DOHH2 (cell line): ENCODE measurements around the gene WAS.
A peak's percentile ranks its signal among the peaks of the same experiment; 100 is the strongest.

Experiments used
- H3F3A ChIP-seq: fragments of 200-600 bp; sonication (generic), shearing (Covaris generic); 2 replicates; pipeline ENCODE4 v1.6.0; 2016; ENCODE audit warnings: antibody characterized with exemption, mild to moderate bottlenecking; ENCODE audit not compliant: control insufficient read depth, insufficient read depth
- H3K27ac ChIP-seq: fragments of 200-600 bp; sonication (generic); 2 replicates; pipeline ENCODE4 v1.5.1; 2014; ENCODE audit warnings: low read depth, mild to moderate bottlenecking, low read length, moderate library complexity
- H3K27me3 ChIP-seq: fragments of 200-600 bp; sonication (generic); 2 replicates; pipeline ENCODE4 v1.6.1; 2014; ENCODE audit warnings: mild to moderate bottlenecking, low read length, mixed read lengths; ENCODE audit not compliant: control insufficient read depth
- H3K36me3 ChIP-seq: fragments of 200-600 bp; sonication (generic); 2 replicates; pipeline ENCODE4 v1.6.1; 2014; ENCODE audit warnings: mild to moderate bottlenecking, low read length, moderate library complexity, mixed read lengths; ENCODE audit not compliant: control insufficient read depth
- H3K4me1 ChIP-seq: fragments of 200-600 bp; sonication (generic); 2 replicates; pipeline ENCODE4 v1.6.1; 2014; ENCODE audit warnings: mild to moderate bottlenecking, low read length, mixed read lengths; ENCODE audit not compliant: control insufficient read depth
- H3K4me2 ChIP-seq: fragments of 200-600 bp; sonication (generic); 2 replicates; pipeline ENCODE4 v1.6.0; 2014; ENCODE audit warnings: mild to moderate bottlenecking, low read length, moderate library complexity
- H3K4me3 ChIP-seq: fragments of 200-600 bp; sonication (generic); 2 replicates; pipeline ENCODE4 v1.5.1; 2014; ENCODE audit warnings: mild to moderate bottlenecking, low read length, mixed read lengths
- H3K79me2 ChIP-seq: fragments of 200-600 bp; sonication (generic); 2 replicates; pipeline ENCODE4 v1.6.1; 2014; ENCODE audit warnings: mild to moderate bottlenecking, low read length, mixed read lengths; ENCODE audit not compliant: control insufficient read depth
- H3K9me2 ChIP-seq: fragments of 200-600 bp; sonication (generic); replicated peaks from 2 replicates; pipeline ENCODE4 v1.6.1; 2014; ENCODE audit warnings: mild to moderate bottlenecking, low read length, mixed read lengths; ENCODE audit not compliant: control insufficient read depth
- H3K9me3 ChIP-seq: fragments of 200-600 bp; sonication (generic); 2 replicates; pipeline ENCODE4 v1.6.1; 2014; ENCODE audit warnings: antibody characterized with exemption, low read length, mixed read lengths; ENCODE audit not compliant: control insufficient read depth, insufficient read depth
- H4K20me1 ChIP-seq: fragments of 200-600 bp; sonication (generic); 2 replicates; pipeline ENCODE4 v1.6.0; 2014; ENCODE audit warnings: low read depth, mild to moderate bottlenecking, antibody characterized with exemption, low read length, moderate library complexity; ENCODE audit not compliant: control insufficient read depth, insufficient read depth
- CTCF ChIP-seq: fragments of 200-600 bp; sonication (generic); IDR thresholded peaks from one replicate; pipeline ENCODE4 v1.5.1; 2014; ENCODE audit warnings: antibody characterized with exemption, mild to moderate bottlenecking, low read depth, low read length; ENCODE audit not compliant: poor library complexity, severe bottlenecking
- EZH2phosphoT487 ChIP-seq: fragments of 200-600 bp; sonication (generic); IDR thresholded peaks from 2 replicates; pipeline ENCODE4 v1.6.1; 2017; ENCODE audit warnings: borderline replicate concordance, mild to moderate bottlenecking, antibody characterized with exemption, low read length, moderate library complexity, mixed read lengths

The WAS gene

GRCh38 chrX:48683411-48683982 lies at the start of gene WAS:
WAS (plus strand) TSS chrX:48683799; CDS start chrX:48683854, 55 bp downstream.
- Histone ChIP-seq H3F3A (no peaks in the 10 kb centered on the region), H4K20me1 (no peaks in the 10 kb centered on the region), H3K9me2 (no peaks in the 10 kb centered on the region), H3K79me2 (peaks cover 31% of the 10 kb centered on the region), H3K36me3 (peaks cover 41% of the 10 kb centered on the region), H3K4me1 (peaks cover 34% of the 10 kb centered on the region), H3K4me2 (peak within 1 kb of the TSS; percentile 94), H3K4me3 (peak within 1 kb of the TSS; percentile 95), H3K9me3 (no peaks in the 10 kb centered on the region), H3K27ac (peak within 1 kb of the TSS; percentile 65), H3K27me3 (no peaks in the 10 kb centered on the region)
- TF ChIP-seq EZH2phosphoT487 (no peak), CTCF (no peak)

DNA sequence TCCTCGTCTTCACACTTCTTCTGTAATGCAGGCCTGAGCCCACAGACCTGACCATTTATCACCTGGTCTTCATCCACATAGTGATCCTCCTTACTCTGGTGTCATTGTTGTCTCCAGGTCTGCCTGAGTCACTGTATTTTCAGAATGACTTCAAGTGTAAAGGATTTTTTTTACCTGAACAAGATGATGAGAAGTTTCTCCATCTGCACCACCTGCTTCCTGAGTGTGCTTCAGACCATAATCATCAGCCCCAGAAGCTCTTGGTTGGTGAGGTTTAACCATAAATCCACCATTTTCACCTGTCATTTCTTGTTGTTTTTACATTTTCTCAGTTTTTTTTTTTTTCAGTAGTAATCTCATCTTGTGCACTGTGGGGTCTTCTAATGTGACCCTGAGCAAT lies 47.3 kb upstream of the WAS start:
- no peaks in the 10 kb centered on the region for H3F3A ChIP-seq

GRCh38 chrX:48636776-48637175 lies 46.8 kb upstream of the WAS start:
- no peak overlapping the region for H3K4me3 ChIP-seq
- H3K36me3 ChIP-seq, result no peaks in the 10 kb centered on the region
- H3K9me2 ChIP-seq, result no peaks in the 10 kb centered on the region
- H3K4me2 ChIP-seq, result no peak overlapping the region
- TF ChIP-seq CTCF (no peak), EZH2phosphoT487 (no peak)
- H4K20me1 ChIP-seq, result no peaks in the 10 kb centered on the region
- peaks cover 2% of the 10 kb centered on the region for H3K4me1 ChIP-seq
- no peaks in the 10 kb centered on the region for H3K9me3 ChIP-seq
- no peaks in the 10 kb centered on the region for H3F3A ChIP-seq
- no peaks in the 10 kb centered on the region for H3K27me3 ChIP-seq
- no peaks in the 10 kb centered on the region for H3K79me2 ChIP-seq
- H3K27ac ChIP-seq, result no peak overlapping the region

More for the DNA sequence above, 47.3 kb upstream of the WAS start:
- Histone ChIP-seq H3K4me2 (no peak overlapping the region), H3K4me3 (no peak overlapping the region), H3K4me1 (peaks cover 7% of the 10 kb centered on the region), H3K27ac (no peak overlapping the region), H3K79me2 (no peaks in the 10 kb centered on the region), H3K27me3 (no peaks in the 10 kb centered on the region), H4K20me1 (no peaks in the 10 kb centered on the region), H3K9me3 (no peaks in the 10 kb centered on the region), H3K9me2 (no peaks in the 10 kb centered on the region), H3K36me3 (no peaks in the 10 kb centered on the region)
- TF ChIP-seq CTCF (no peak), EZH2phosphoT487 (no peak)

DNA sequence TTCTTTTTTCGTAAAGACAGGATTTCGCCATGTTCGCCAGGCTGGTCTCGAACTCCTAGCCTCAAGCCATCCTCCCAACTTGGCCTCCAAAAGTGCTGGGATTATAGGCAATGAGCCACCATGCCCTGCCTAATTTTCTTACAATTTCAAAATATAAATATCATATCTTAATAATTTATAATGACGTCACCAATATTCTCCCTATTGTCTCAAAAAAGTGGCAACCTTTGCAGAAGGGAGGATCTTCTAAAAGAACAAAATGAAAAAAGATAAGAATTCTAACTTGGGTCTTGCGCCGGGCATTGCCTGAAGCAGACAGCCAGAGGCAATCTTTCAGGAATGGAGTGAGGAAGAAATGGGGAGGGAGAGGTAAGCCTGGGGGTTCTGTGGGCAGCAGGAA lies 37.9 kb upstream of the WAS start:
- Histone ChIP-seq H3K4me3 (no peak overlapping the region), H3K36me3 (no peaks in the 10 kb centered on the region), H3K27me3 (no peaks in the 10 kb centered on the region), H4K20me1 (no peaks in the 10 kb centered on the region), H3K9me2 (no peaks in the 10 kb centered on the region), H3K4me2 (no peak overlapping the region), H3K27ac (no peak overlapping the region), H3K9me3 (no peaks in the 10 kb centered on the region), H3K4me1 (no peaks in the 10 kb centered on the region), H3K79me2 (no peaks in the 10 kb centered on the region), H3F3A (no peaks in the 10 kb centered on the region)
- TF ChIP-seq CTCF, result no peak
- no peak for TF ChIP-seq EZH2phosphoT487
